Activated CD8-positive, alpha-beta memory T cell treated with anti-CD3 and anti-CD28 coated beads, Interleukin-2, amount 10 ng/mL, durations not matched to agents 7 days and 5 days (primary cell): ENCODE measurements around the gene MEAF6. TPM values are rescaled to one million over a fixed set of nuclear protein-coding genes. Genes with fewer than 3 reads are reported as not detected.
A peak's percentile ranks its signal among the peaks of the same experiment; 100 is the strongest.

Experiments
- ATAC-seq: fragments of 150-1000 bp; cut with Tn5 transposase; one replicate; pipeline ENCODE4 v1.10.0; 2021; ENCODE audit warnings: moderate library complexity
- CTCF ChIA-PET: fragments of 350-600 bp; sonication (Branson Sonifier 250); formaldehyde crosslinking; loops from one replicate; lab custom pipeline; 2021; ENCODE audit warnings: antibody characterized with exemption; lab: Charles Lee
- DNase-seq: peaks from one replicate; pipeline ENCODE4 v3.0.0-alpha.2; 2020
- H3K27ac Mint-ChIP-seq: one replicate; pipeline ENCODE4 v1.8.0; 2021; ENCODE audit warnings: mild to moderate bottlenecking, mixed read lengths
- H3K27me3 Mint-ChIP-seq: one replicate; pipeline ENCODE4 v1.8.0; 2021; ENCODE audit warnings: mixed read lengths
- H3K36me3 Mint-ChIP-seq: one replicate; pipeline ENCODE4 v1.8.0; 2021; ENCODE audit warnings: mild to moderate bottlenecking, mixed read lengths
- H3K4me1 Mint-ChIP-seq: one replicate; pipeline ENCODE4 v1.8.0; 2021; ENCODE audit warnings: mixed read lengths
- H3K4me3 Mint-ChIP-seq: one replicate; pipeline ENCODE4 v1.8.0; 2021; ENCODE audit warnings: mild to moderate bottlenecking, moderate library complexity, mixed read lengths
- H3K9me3 Mint-ChIP-seq: one replicate; pipeline ENCODE4 v1.8.0; 2022; ENCODE audit warnings: low read depth, mixed read lengths
- microRNA-seq: library from miRNA; unstranded; fragments of <30 nt; microRNA quantifications from one replicate; pipeline ENCODE4 v1.2.0, GENCODE V29; 2022
- total RNA-seq, 2 experiments: library from RNA; stranded (reverse); gene quantifications; one replicate each; pipeline ENCODE4 v1.2.3, GENCODE V29; 2021

The MEAF6 gene
- total RNA-seq, 2 experiments from 2014 or later = 63.2 to 80.7 TPM

- Mint-ChIP-seq H3K27me3 (no peaks in the 10 kb centered on the region), H3K27ac (no peak overlapping the region), H3K4me1 (peaks cover 7% of the 10 kb centered on the region), H3K36me3 (no peaks in the 10 kb centered on the region), H3K9me3 (no peaks in the 10 kb centered on the region), H3K4me3 (no peak overlapping the region)
- CTCF ChIA-PET = interaction anchor here (1.0 to 9.4 kb wide), 14 partner anchors 8 to 228 kb away, joined by 3 to 195 read pairs (median 4); partner anchors contain the start of genes SNIP1 and ZC3H12A
- DNase-seq (no peak), ATAC-seq (no peak)
These were observed 59.0 kb downstream of the MEAF6 start for GRCh38 chr1:37455516-37455915.

- DNase-seq (no peak), ATAC-seq (no peak)
- Mint-ChIP-seq H3K9me3 (no peaks in the 10 kb centered on the region), H3K27ac (no peak overlapping the region), H3K4me3 (no peak overlapping the region), H3K27me3 (peaks cover 4% of the 10 kb centered on the region), H3K36me3 (no peaks in the 10 kb centered on the region), H3K4me1 (peaks cover 15% of the 10 kb centered on the region)
- CTCF ChIA-PET = interaction anchor here (1.6 to 9.4 kb wide), 6 partner anchors 10 to 228 kb away, joined by 6 to 195 read pairs (median 11); partner anchors contain the start of gene ZC3H12A
These were observed 60.9 kb downstream of the MEAF6 start for GRCh38 chr1:37453647-37454046.

- DNase-seq = no peak
- H3K27me3 Mint-ChIP-seq = peaks cover 4% of the 10 kb centered on the region
- CTCF ChIA-PET = interaction anchor here (0.8 to 9.4 kb wide), 2 partner anchors 36 to 41 kb away, joined by 3 to 195 read pairs; no protein-coding TSS in a partner anchor
- no peaks in the 10 kb centered on the region for H3K36me3 Mint-ChIP-seq
- H3K4me3 Mint-ChIP-seq = no peak overlapping the region
- ATAC-seq = no peak
- H3K27ac Mint-ChIP-seq = no peak overlapping the region
- peaks cover 15% of the 10 kb centered on the region for H3K4me1 Mint-ChIP-seq
- H3K9me3 Mint-ChIP-seq = no peaks in the 10 kb centered on the region
These were observed 62.1 kb downstream of the MEAF6 start for GRCh38 chr1:37452416-37452815.

GRCh38 chr1:37449936-37450335, 64.6 kb downstream of the MEAF6 start:
- ATAC-seq (no peak), DNase-seq (peak; percentile 48)
- Mint-ChIP-seq H3K4me1 (peaks cover 13% of the 10 kb centered on the region), H3K9me3 (no peaks in the 10 kb centered on the region), H3K36me3 (no peaks in the 10 kb centered on the region), H3K27ac (peak overlapping the region; percentile 15), H3K4me3 (no peak overlapping the region), H3K27me3 (peaks cover 14% of the 10 kb centered on the region)
- CTCF ChIA-PET = interaction anchor here (0.6 to 3.0 kb wide), 6 partner anchors 9 to 232 kb away, joined by 3 to 29 read pairs (median 3); no protein-coding TSS in a partner anchor

GRCh38 chr1:37448691-37449417, 65.7 kb downstream of the MEAF6 start:
- CTCF ChIA-PET = interaction anchor here (1.0 to 3.0 kb wide), 4 partner anchors 38 to 233 kb away, joined by 3 to 29 read pairs (median 4); no protein-coding TSS in a partner anchor

GRCh38 chr1:37448185-37448584, 66.4 kb downstream of the MEAF6 start:
- no peak for DNase-seq
- no peak for ATAC-seq
- Mint-ChIP-seq H3K27ac (no peak overlapping the region), H3K4me1 (peaks cover 8% of the 10 kb centered on the region), H3K4me3 (no peak overlapping the region), H3K36me3 (no peaks in the 10 kb centered on the region), H3K27me3 (peaks cover 20% of the 10 kb centered on the region), H3K9me3 (no peaks in the 10 kb centered on the region)
- CTCF ChIA-PET = interaction anchor here (0.8 to 1.3 kb wide), 3 partner anchors 14 to 234 kb away, joined by 3 to 4 read pairs (median 3); no protein-coding TSS in a partner anchor

More at GRCh38 chr1:37448691-37449417, 65.7 kb downstream of the MEAF6 start:
- Mint-ChIP-seq H3K27me3 (peaks cover 17% of the 10 kb centered on the region), H3K4me1 (peaks cover 8% of the 10 kb centered on the region), H3K9me3 (no peaks in the 10 kb centered on the region), H3K27ac (no peak overlapping the region), H3K4me3 (no peak overlapping the region), H3K36me3 (no peaks in the 10 kb centered on the region)
- no peak for DNase-seq
- ATAC-seq = no peak

GRCh38 chr1:37446874-37447273, 67.7 kb downstream of the MEAF6 start:
- H3K4me3 Mint-ChIP-seq = no peak overlapping the region
- H3K4me1 Mint-ChIP-seq = peaks cover 8% of the 10 kb centered on the region
- no peak for ATAC-seq
- H3K27me3 Mint-ChIP-seq = peaks cover 29% of the 10 kb centered on the region
- no peak overlapping the region for H3K27ac Mint-ChIP-seq
- H3K36me3 Mint-ChIP-seq = no peaks in the 10 kb centered on the region
- no peak for DNase-seq
- no peaks in the 10 kb centered on the region for H3K9me3 Mint-ChIP-seq
- CTCF ChIA-PET = interaction anchor here (1.0 to 1.4 kb wide), 2 partner anchors 12 to 14 kb away, joined by 3 read pairs; no protein-coding TSS in a partner anchor

GRCh38 chr1:37442644-37443043, 71.9 kb downstream of the MEAF6 start:
- Mint-ChIP-seq H3K4me1 (no peaks in the 10 kb centered on the region), H3K9me3 (no peaks in the 10 kb centered on the region), H3K27ac (no peak overlapping the region), H3K27me3 (peaks cover 37% of the 10 kb centered on the region), H3K4me3 (no peak overlapping the region), H3K36me3 (no peaks in the 10 kb centered on the region)
- ATAC-seq (no peak), DNase-seq (no peak)
- CTCF ChIA-PET = no interaction called here

Small RNA genes within 50 kb of the gene (microRNA-seq; reads per million reads assigned to microRNA genes)
- gene MIR5581 (2.1 reads per million), gene MIR6732 (not detected)

Other genes starting within 250 kb of the MEAF6 start
- gene ZC3H12A, start 40.2 kb downstream of the MEAF6 start, total RNA-seq = 10 to 100 TPM; 20.9 to 35.4 TPM
- gene SNIP1, start 39.5 kb upstream of the MEAF6 start, total RNA-seq = 10 to 100 TPM; 28.4 to 29.4 TPM
- under 1 TPM; 0.26 to 0.30 TPM for gene DNALI1, start 42.2 kb upstream of the MEAF6 start, total RNA-seq
- 10 to 100 TPM; 55.4 to 73.6 TPM for gene GNL2, start 81.2 kb upstream of the MEAF6 start, total RNA-seq
- gene RSPO1, start 120.1 kb upstream of the MEAF6 start, total RNA-seq = not detected
- gene CDCA8, start 177.8 kb upstream of the MEAF6 start, total RNA-seq = 10 to 100 TPM; 77.2 to 97.3 TPM